IMR-90 (cell line): ENCODE measurements around the gene ZSCAN10. TPM values are rescaled to one million over a fixed set of nuclear protein-coding genes. Genes with fewer than 3 reads are reported as not detected.

ENCODE experiments used
- ATAC-seq: fragments of 200-7000 bp; cut with Tn5 transposase; 2 replicates; pipeline ENCODE4 v1.9.1; 2020; ENCODE audit warnings: low read depth, mild to moderate bottlenecking, moderate library complexity
- BruUV-seq: library from RNA; stranded (reverse); fragments of 400-500 nt; replicated peaks from 2 replicates; lab custom pipeline; 2021; lab: Mats Ljungman, UMichigan
- CTCF ChIA-PET: fragments of 300-600 bp; formaldehyde crosslinking; extraction: SDS; loops from one replicate; lab custom pipeline; 2021; ENCODE audit warnings: antibody characterized with exemption; lab: Yijun Ruan, JAX
- POLR2A ChIA-PET: fragments of 300-600 bp; sonication (Branson Sonifier 250); formaldehyde crosslinking; loops from one replicate; lab custom pipeline; 2022; ENCODE audit warnings: antibody characterized with exemption; ENCODE audit not compliant: unreplicated experiment; lab: Charles Lee
- DNase-seq: peaks from one replicate; pipeline ENCODE4 v3.0.0; 2013
- H2AFZ ChIP-seq: replicated peaks from 2 replicates; pipeline ENCODE3; 2013; ENCODE audit warnings: low read length, mild to moderate bottlenecking; ENCODE audit not compliant: poor library complexity
- H2AK5ac ChIP-seq: 2 replicates; pipeline ENCODE4 v1.6.1; 2013; ENCODE audit warnings: low read depth, low read length, inconsistent platforms
- H2AK9ac ChIP-seq: replicated peaks from 2 replicates; pipeline ENCODE3; 2013; ENCODE audit warnings: mild to moderate bottlenecking, low read depth, low read length, moderate library complexity; ENCODE audit not compliant: poor library complexity
- H2BK120ac ChIP-seq: 2 replicates; pipeline ENCODE4 v1.6.1; 2013; ENCODE audit warnings: low read depth, low read length, inconsistent platforms
- H2BK15ac ChIP-seq: 3 replicates; pipeline ENCODE4 v1.6.1; 2013; ENCODE audit warnings: low read depth, low read length, inconsistent platforms
- H2BK20ac ChIP-seq: 2 replicates; pipeline ENCODE4 v1.6.1; 2013; ENCODE audit warnings: low read depth, mild to moderate bottlenecking, inconsistent platforms, low read length, moderate library complexity
- H2BK5ac ChIP-seq: 2 replicates; pipeline ENCODE4 v1.6.1; 2013; ENCODE audit warnings: mild to moderate bottlenecking, low read depth, low read length, inconsistent platforms; ENCODE audit not compliant: poor library complexity, severe bottlenecking
- H3K14ac ChIP-seq: replicated peaks from 2 replicates; pipeline ENCODE4 v1.6.1; 2013; ENCODE audit warnings: low read depth, low read length, inconsistent platforms
- H3K18ac ChIP-seq: 2 replicates; pipeline ENCODE4 v1.6.1; 2013; ENCODE audit warnings: low read depth, low read length, control low read depth
- H3K23ac ChIP-seq: 2 replicates; pipeline ENCODE4 v1.6.1; 2013; ENCODE audit warnings: low read depth, low read length, inconsistent platforms
- H3K27ac ChIP-seq: 2 replicates; pipeline ENCODE4 v1.5.1; 2013; ENCODE audit warnings: mild to moderate bottlenecking, control low read depth, low read length; ENCODE audit not compliant: insufficient read depth
- H3K27me3 ChIP-seq: 2 replicates; pipeline ENCODE4 v1.6.1; 2013; ENCODE audit warnings: low read length; ENCODE audit not compliant: control insufficient read depth, insufficient read depth
- H3K36me3 ChIP-seq: 2 replicates; pipeline ENCODE4 v1.6.1; 2013; ENCODE audit warnings: low read length, mixed read lengths; ENCODE audit not compliant: control insufficient read depth, insufficient read depth
- H3K4ac ChIP-seq: 2 replicates; pipeline ENCODE4 v1.6.1; 2013; ENCODE audit warnings: low read depth, low read length, inconsistent platforms
- H3K4me1 ChIP-seq: 2 replicates; pipeline ENCODE4 v1.6.1; 2013; ENCODE audit warnings: low read length, mixed read lengths; ENCODE audit not compliant: control insufficient read depth, insufficient read depth
- H3K4me2 ChIP-seq: 2 replicates; pipeline ENCODE4 v1.6.1; 2013; ENCODE audit warnings: low read depth, mild to moderate bottlenecking, control low read depth, low read length, moderate library complexity
- H3K4me3 ChIP-seq: 2 replicates; pipeline ENCODE4 v1.5.1; 2013; ENCODE audit warnings: low read depth, mild to moderate bottlenecking, control low read depth, low read length, moderate library complexity; ENCODE audit not compliant: insufficient read depth
- H3K56ac ChIP-seq: 2 replicates; pipeline ENCODE4 v1.6.1; 2013; ENCODE audit warnings: low read length, inconsistent platforms; ENCODE audit not compliant: insufficient read depth; ENCODE audit errors: extremely low read depth
- H3K79me1 ChIP-seq, 2 experiments: 2 replicates each; pipeline ENCODE4 v1.6.1; 2013; ENCODE audit warnings: low read length in 2 of 2, inconsistent platforms in 1 of 2, low read depth in 1 of 2
- H3K9ac ChIP-seq: 2 replicates; pipeline ENCODE4 v1.6.1; 2013; ENCODE audit warnings: low read depth, low read length, control low read depth
- H3K9me1 ChIP-seq: 2 replicates; pipeline ENCODE4 v1.6.1; 2013; ENCODE audit warnings: low read length, inconsistent platforms; ENCODE audit not compliant: insufficient read depth
- H3K9me3 ChIP-seq: 2 replicates; pipeline ENCODE4 v1.6.1; 2013; ENCODE audit warnings: low read length; ENCODE audit not compliant: control insufficient read depth, insufficient read depth
- H4K20me1 ChIP-seq: 2 replicates; pipeline ENCODE4 v1.6.1; 2013; ENCODE audit warnings: low read length, inconsistent platforms; ENCODE audit not compliant: insufficient read depth
- H4K5ac ChIP-seq: 2 replicates; pipeline ENCODE4 v1.6.1; 2013; ENCODE audit warnings: mild to moderate bottlenecking, low read depth, low read length, control low read depth
- H4K8ac ChIP-seq, 2 experiments: 2 replicates each; pipeline ENCODE4 v1.6.1; 2013; ENCODE audit warnings: low read depth in 2 of 2, low read length in 2 of 2, control low read depth in 1 of 2, inconsistent platforms in 1 of 2
- H4K91ac ChIP-seq: 2 replicates; pipeline ENCODE4 v1.6.1; 2013; ENCODE audit warnings: low read depth, low read length, inconsistent platforms; ENCODE audit not compliant: insufficient read depth
- MXI1 ChIP-seq: IDR thresholded peaks from 2 replicates; pipeline ENCODE4 v1.6.1; 2012; ENCODE audit warnings: low read depth, mild to moderate bottlenecking, low read length, moderate library complexity, borderline replicate concordance
- WGBS, 2 experiments: methylation state at CpG; one replicate each; pipeline versions ENCODE4 v1.1.5 to v1.1.7; 2013; ENCODE audit warnings: missing lambda C conversion rate in 2 of 2; ENCODE audit not compliant: insufficient read length in 1 of 2; ENCODE audit errors: extremely low coverage in 2 of 2; 5-methylcytosine and 5-hydroxymethylcytosine counted together
- dilution Hi-C: fragments of 300-500 bp; cut with HindIII; formaldehyde crosslinking; loops from one replicate; pipeline ENCODE4 v1.14.3; 2018; ENCODE audit warnings: low sequenced_read_pairs; ENCODE audit not compliant: unreplicated experiment
- in situ Hi-C: fragments of 300-500 bp; cut with MboI; formaldehyde crosslinking; loops from 3 replicates; pipeline ENCODE4 v1.14.3; 2019; ENCODE audit warnings: low sequenced_read_pairs, inconsistent platforms, mixed read lengths
- intact Hi-C: fragments of 100-400 bp; cut with micrococcal nuclease; formaldehyde crosslinking; loops from 2 replicates; pipeline ENCODE4 v1.10.0; 2022
- polyA plus RNA-seq, 3 experiments: library from polyadenylated mRNA; depleted of rRNA; stranded (reverse); fragments of >200 nt; gene quantifications; 2 replicates each; pipeline ENCODE4 v1.2.3, GENCODE V29; 2012; ENCODE audit warnings: low replicate concordance in 1 of 3
- total RNA-seq: library from RNA; depleted of rRNA; stranded (reverse); fragments of >200 nt; gene quantifications from 2 replicates; pipeline ENCODE4 v1.2.3, GENCODE V29; 2012

The ZSCAN10 gene
- total and polyA plus RNA-seq, 2 of the 4 experiments (the other 2 are of a cell fraction): not detected

- H3K27me3 ChIP-seq: no peaks in the 10 kb centered on the region; the same call in 1 of the 2 replicates
- H3K23ac ChIP-seq: peak overlapping the region; percentile 59; the same call in 1 of the 2 replicates
- H4K8ac ChIP-seq: peak overlapping the region; percentile 74 to 92
- H3K9me1 ChIP-seq: peaks cover 18% of the 10 kb centered on the region
- H3K56ac ChIP-seq: peak overlapping the region; percentile 64
- H3K4me1 ChIP-seq: peaks cover 12% of the 10 kb centered on the region
- H4K5ac ChIP-seq: peak overlapping the region; percentile 81
- DNase-seq: no peak
- H3K4me2 ChIP-seq: peak overlapping the region; percentile 53
- peak overlapping the region; percentile 47; the same call in 1 of the 2 replicates for H3K4me3 ChIP-seq
- H3K14ac ChIP-seq: peak overlapping the region; percentile 87
- intact Hi-C loops: no loop called here
- peak overlapping the region; percentile 96; the same call in 2 of the 3 replicates for H2BK15ac ChIP-seq
- H3K36me3 ChIP-seq: no peaks in the 10 kb centered on the region
- H3K79me1 ChIP-seq: peaks cover 6 to 19% of the 10 kb centered on the region in 2 experiments; a peak in 2 of 4 replicates
- peak overlapping the region; percentile 41 for H2BK20ac ChIP-seq
- WGBS, 2 experiments: 49% methylated on average over 7 of the region's 26 CpGs; no CpG with 5 or more reads in 1 of the 2 experiments
- ChIA-PET POLR2A (no interaction called here), CTCF (no interaction called here)
- H3K4ac ChIP-seq: peak overlapping the region; percentile 81
- dilution Hi-C loops: no loop called here
- no peak for ATAC-seq
- peak overlapping the region; percentile 76 for H2BK5ac ChIP-seq
- H2AFZ ChIP-seq: peak overlapping the region; percentile 98
- H3K9ac ChIP-seq: peak overlapping the region; percentile 55; the same call in 1 of the 2 replicates
- in situ Hi-C loops: no loop called here
- H2BK120ac ChIP-seq: peak overlapping the region; percentile 87; the same call in 1 of the 2 replicates
- peak overlapping the region; percentile 97 for H2AK5ac ChIP-seq
- no peaks in the 10 kb centered on the region for H3K9me3 ChIP-seq
- no peak overlapping the region; the same call in 1 of the 2 replicates for H3K27ac ChIP-seq
- peak overlapping the region; percentile 30 for H3K18ac ChIP-seq
- H4K91ac ChIP-seq: peak overlapping the region; percentile 88
- H4K20me1 ChIP-seq: no peaks in the 10 kb centered on the region
- BruUV-seq: no TSS peak
- peak overlapping the region; percentile 99 for H2AK9ac ChIP-seq
- no peak; the same call in 1 of the 2 replicates for TF ChIP-seq MXI1
These were observed 33.2 kb downstream of the ZSCAN10 start for GRCh38 chr16:3065742-3066439.
